Astrocyte of the cerebellum (primary cell): Measurements from ENCODE around the gene DNMT1.
A peak's percentile ranks its signal among the peaks of the same experiment; 100 is the strongest.

Experiments used
- DNase-seq: peaks from one replicate; pipeline ENCODE4 v3.0.0-alpha.2; 2011; ENCODE audit warnings: low read depth
- H3K4me3 ChIP-seq: 2 replicates; pipeline ENCODE4 v1.5.1; 2011; ENCODE audit warnings: mild to moderate bottlenecking, low read depth, low read length, moderate library complexity
- CTCF ChIP-seq: IDR thresholded peaks from 2 replicates; pipeline ENCODE4 v1.5.1; 2012; ENCODE audit warnings: low read length, low read depth, moderate library complexity, mild to moderate bottlenecking; ENCODE audit errors: missing control alignments
- in situ Hi-C: cut with HindIII; loops from 2 replicates; pipeline ENCODE4 v1.10.0; 2017; ENCODE audit warnings: low sequenced_read_pairs

The DNMT1 gene

DNA sequence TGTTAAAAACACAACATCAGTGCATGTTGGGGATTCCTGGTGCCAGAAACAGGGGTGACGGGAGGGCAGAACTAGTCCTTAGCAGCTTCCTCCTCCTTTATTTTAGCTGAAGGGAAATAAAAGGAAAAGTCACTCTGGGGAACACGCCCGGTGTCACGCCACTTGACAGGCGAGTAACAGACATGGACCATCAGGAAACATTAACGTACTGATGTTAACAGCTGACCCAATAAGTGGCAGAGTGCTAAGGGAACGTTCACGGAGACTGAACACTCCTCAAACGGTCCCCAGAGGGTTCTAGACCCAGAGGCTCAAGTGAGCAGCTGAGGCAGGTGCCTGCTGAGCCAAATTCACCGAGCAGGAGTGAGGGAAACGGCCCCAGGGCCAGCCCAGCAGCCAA is 61.2 kb downstream of the DNMT1 start:
- TF ChIP-seq CTCF = no peak
- no peak for DNase-seq
- in situ Hi-C loops = no loop called here
- no peak overlapping the region for H3K4me3 ChIP-seq

GRCh38 chr19:10132905-10133304 is 61.8 kb downstream of the DNMT1 start:
- TF ChIP-seq CTCF = no peak
- in situ Hi-C loops = no loop called here
- H3K4me3 ChIP-seq = no peak overlapping the region
- no peak for DNase-seq

DNA sequence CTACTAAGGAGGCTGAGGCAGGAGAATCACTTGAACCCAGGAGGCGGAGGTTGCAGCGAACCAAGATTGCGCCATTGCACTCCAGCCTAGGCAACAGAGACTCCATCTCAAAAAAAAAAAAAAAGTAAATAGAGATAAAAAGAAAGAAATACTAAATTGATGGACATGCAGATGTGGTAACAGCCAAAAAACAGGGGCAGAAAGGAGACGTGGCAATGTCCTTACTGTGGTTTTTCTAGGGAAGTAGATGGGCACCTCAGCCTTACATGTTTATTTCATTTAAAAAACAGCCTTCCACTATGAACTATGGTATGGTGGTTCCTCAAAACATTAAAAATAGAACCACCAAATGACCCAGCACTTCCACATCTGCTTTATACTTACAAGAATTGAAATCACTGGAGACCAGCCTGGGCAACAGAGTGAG is 68.5 kb downstream of the DNMT1 start:
- in situ Hi-C loops = no loop called here
- no peak for TF ChIP-seq CTCF

GRCh38 chr19:10124429-10124828 is 70.3 kb downstream of the DNMT1 start:
- TF ChIP-seq CTCF = no peak
- DNase-seq = no peak
- in situ Hi-C loops = no loop called here
- H3K4me3 ChIP-seq = no peak overlapping the region

More for the DNA sequence above, 68.5 kb downstream of the DNMT1 start:
- no peak overlapping the region for H3K4me3 ChIP-seq
- DNase-seq = no peak

DNA sequence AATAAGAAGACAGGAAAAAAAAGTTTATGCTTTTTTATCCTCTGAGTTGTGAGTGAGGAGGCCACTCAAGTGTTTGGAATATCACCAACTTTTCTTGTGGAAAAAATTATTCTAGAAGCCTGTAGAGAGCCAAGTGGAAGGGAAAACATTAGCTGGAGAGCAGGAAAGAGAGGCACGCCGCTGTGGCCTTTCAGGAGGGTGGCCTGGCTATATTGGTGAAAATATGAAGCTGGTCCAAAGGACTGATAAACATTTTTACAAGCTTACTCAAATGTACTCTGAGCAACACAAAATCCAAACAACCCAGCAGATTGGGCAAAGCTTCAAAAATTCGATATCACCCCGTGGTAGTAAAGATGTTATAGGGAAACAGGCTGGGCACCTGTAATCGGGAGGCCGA is 72.7 kb downstream of the DNMT1 start:
- no peak overlapping the region for H3K4me3 ChIP-seq
- in situ Hi-C loops = no loop called here
- TF ChIP-seq CTCF = no peak
- DNase-seq = no peak

DNA sequence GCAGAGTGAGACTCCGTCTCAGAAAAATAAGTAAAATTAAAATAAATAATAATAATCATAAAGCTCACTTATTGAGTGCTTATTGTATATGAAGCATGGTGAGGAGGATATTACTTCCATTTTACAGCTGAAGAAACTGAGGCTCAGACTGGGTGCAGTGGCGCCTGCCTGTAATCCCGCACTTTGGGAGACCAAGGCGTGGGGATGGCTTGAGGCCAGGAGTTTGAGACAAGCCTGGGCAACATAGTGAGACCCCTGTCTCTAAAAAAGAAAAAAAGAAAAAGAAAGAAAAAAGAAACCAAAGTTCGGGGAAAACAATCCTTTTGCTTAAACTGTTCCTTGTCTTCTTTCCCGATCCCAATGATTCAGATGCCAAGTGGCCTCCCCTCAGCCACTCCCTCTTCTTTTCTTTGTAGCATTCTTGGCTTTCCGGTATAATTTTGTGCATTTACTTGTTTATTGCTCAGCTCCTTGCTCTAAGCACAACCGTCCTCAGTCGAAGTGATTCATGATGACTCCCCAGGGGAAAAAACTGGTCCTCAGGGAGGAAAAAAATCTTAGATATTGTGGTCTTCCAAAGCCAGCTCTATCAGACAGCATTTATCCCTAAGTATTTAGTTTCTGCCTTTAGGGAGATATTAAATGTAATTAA is 74.1 kb downstream of the DNMT1 start:
- peak; percentile 38 for DNase-seq
- H3K4me3 ChIP-seq = no peak overlapping the region
- TF ChIP-seq CTCF = no peak
- in situ Hi-C loops = no loop called here

GRCh38 chr19:10118960-10119359 is 75.8 kb downstream of the DNMT1 start:
- TF ChIP-seq CTCF = no peak
- DNase-seq = no peak
- peak overlapping the region; percentile 96 for H3K4me3 ChIP-seq
- in situ Hi-C loops = no loop called here
